Measurements from ENCODE around the gene FGD2. TPM values are rescaled to one million over a fixed set of nuclear protein-coding genes. Genes with fewer than 3 reads are reported as not detected.

Gene FGD2
- total and polyA plus RNA-seq, 9 of the 15 experiments (the other 6 are each of a cell fraction or from before 2014, with no cell fraction given), result 0.09 TPM; not detected in 8

DNA sequence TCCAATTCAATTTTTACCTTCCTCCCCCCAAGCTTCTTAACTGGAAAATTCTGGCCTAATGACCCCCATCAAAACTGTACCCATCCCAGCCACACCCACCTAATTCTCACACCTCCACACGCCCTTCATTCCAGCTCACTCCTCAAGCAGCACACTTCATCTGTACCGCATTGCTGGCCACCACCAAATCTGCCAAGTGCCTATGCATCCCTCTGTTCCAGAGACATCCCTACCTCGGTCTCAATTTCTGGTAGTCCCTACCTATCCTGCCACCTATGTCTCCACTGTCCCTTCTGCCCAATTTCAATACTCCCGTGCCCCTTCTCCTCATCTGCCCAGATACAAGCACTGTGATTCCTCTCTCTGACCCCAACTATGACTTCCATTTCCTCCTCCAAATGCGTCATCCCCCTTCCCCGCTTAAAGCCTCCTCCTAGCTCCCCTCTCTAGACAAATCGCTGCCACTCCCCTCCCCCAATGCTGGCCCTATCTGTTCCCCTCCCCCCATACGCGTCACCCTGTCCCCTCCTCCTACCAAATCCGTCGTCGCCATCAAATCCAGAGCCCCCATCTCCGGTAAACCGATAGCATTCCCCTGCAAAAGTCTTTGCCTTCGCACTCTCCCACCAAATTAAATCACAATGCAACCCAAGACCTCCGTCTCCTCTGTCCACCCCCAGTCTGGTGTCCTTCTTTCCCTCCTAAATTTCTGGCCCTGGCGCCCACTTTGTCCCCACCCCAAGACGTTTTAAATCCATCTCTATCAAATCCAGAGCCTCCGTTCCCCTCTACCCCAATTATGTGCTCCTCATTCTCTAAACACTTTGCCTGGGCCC, 20.7 kb upstream of the FGD2 start (continued):
- TF ChIP-seq, protein P1, sequence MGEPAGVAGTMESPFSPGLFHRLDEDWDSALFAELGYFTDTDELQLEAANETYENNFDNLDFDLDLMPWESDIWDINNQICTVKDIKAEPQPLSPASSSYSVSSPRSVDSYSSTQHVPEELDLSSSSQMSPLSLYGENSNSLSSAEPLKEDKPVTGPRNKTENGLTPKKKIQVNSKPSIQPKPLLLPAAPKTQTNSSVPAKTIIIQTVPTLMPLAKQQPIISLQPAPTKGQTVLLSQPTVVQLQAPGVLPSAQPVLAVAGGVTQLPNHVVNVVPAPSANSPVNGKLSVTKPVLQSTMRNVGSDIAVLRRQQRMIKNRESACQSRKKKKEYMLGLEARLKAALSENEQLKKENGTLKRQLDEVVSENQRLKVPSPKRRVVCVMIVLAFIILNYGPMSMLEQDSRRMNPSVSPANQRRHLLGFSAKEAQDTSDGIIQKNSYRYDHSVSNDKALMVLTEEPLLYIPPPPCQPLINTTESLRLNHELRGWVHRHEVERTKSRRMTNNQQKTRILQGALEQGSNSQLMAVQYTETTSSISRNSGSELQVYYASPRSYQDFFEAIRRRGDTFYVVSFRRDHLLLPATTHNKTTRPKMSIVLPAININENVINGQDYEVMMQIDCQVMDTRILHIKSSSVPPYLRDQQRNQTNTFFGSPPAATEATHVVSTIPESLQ (CRISPR knock-in tag; IDR thresholded peaks at IDR 0.05), result no peak
- TF ChIP-seq C11orf30 (IDR thresholded peaks at IDR 0.05; ENCODE audit: low read depth) (no peak), MAFF (IDR thresholded peaks at IDR 0.05; ENCODE audit: low read length) (no peak), MEIS2 (IDR thresholded peaks at IDR 0.05; ENCODE audit: partially characterized antibody) (peak; percentile 26), HMGN3 (IDR thresholded peaks at IDR 0.05; ENCODE audit: borderline replicate concordance, extremely low read depth, insufficient read length, low read depth, low read length) (no peak), NUFIP1 (IDR thresholded peaks at IDR 0.05; ENCODE audit: partially characterized antibody) (no peak), HNRNPK (IDR thresholded peaks at IDR 0.05; ENCODE audit: low read depth, low read length, poor library complexity, severe bottlenecking) (no peak), NCOR1 (IDR thresholded peaks at IDR 0.05) (peak; percentile 39; the same call in 1 of the 2 replicates), RBM34 (IDR thresholded peaks at IDR 0.05; ENCODE audit: borderline replicate concordance, insufficient read depth, low read length) (no peak), POLR3A (IDR thresholded peaks at IDR 0.05; ENCODE audit: borderline replicate concordance, extremely low read depth, insufficient read depth, insufficient read length) (no peak), NFXL1 (CRISPR knock-in tag; IDR thresholded peaks at IDR 0.05) (no peak), SMARCA5 (IDR thresholded peaks at IDR 0.05) (no peak; the same call in 1 of the 2 replicates), STAG1 (CRISPR knock-in tag; IDR thresholded peaks at IDR 0.05; ENCODE audit: borderline replicate concordance) (no peak), SETDB1 (IDR thresholded peaks at IDR 0.05; ENCODE audit: low read length) (no peak), FOXJ3 (CRISPR knock-in tag; IDR thresholded peaks at IDR 0.05) (no peak)
- TF ChIP-seq, protein P2, sequence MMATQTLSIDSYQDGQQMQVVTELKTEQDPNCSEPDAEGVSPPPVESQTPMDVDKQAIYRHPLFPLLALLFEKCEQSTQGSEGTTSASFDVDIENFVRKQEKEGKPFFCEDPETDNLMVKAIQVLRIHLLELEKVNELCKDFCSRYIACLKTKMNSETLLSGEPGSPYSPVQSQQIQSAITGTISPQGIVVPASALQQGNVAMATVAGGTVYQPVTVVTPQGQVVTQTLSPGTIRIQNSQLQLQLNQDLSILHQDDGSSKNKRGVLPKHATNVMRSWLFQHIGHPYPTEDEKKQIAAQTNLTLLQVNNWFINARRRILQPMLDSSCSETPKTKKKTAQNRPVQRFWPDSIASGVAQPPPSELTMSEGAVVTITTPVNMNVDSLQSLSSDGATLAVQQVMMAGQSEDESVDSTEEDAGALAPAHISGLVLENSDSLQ (IDR thresholded peaks at IDR 0.05), result no peak; the same call in 1 of the 2 replicates
- TF ChIP-seq, protein P3, sequence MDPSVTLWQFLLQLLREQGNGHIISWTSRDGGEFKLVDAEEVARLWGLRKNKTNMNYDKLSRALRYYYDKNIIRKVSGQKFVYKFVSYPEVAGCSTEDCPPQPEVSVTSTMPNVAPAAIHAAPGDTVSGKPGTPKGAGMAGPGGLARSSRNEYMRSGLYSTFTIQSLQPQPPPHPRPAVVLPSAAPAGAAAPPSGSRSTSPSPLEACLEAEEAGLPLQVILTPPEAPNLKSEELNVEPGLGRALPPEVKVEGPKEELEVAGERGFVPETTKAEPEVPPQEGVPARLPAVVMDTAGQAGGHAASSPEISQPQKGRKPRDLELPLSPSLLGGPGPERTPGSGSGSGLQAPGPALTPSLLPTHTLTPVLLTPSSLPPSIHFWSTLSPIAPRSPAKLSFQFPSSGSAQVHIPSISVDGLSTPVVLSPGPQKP (CRISPR knock-in tag; IDR thresholded peaks at IDR 0.05), result no peak
- TF ChIP-seq, protein P4, sequence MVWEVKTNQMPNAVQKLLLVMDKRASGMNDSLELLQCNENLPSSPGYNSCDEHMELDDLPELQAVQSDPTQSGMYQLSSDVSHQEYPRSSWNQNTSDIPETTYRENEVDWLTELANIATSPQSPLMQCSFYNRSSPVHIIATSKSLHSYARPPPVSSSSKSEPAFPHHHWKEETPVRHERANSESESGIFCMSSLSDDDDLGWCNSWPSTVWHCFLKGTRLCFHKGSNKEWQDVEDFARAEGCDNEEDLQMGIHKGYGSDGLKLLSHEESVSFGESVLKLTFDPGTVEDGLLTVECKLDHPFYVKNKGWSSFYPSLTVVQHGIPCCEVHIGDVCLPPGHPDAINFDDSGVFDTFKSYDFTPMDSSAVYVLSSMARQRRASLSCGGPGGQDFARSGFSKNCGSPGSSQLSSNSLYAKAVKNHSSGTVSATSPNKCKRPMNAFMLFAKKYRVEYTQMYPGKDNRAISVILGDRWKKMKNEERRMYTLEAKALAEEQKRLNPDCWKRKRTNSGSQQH (CRISPR knock-in tag; IDR thresholded peaks at IDR 0.05), result no peak
- TF ChIP-seq, protein P5, sequence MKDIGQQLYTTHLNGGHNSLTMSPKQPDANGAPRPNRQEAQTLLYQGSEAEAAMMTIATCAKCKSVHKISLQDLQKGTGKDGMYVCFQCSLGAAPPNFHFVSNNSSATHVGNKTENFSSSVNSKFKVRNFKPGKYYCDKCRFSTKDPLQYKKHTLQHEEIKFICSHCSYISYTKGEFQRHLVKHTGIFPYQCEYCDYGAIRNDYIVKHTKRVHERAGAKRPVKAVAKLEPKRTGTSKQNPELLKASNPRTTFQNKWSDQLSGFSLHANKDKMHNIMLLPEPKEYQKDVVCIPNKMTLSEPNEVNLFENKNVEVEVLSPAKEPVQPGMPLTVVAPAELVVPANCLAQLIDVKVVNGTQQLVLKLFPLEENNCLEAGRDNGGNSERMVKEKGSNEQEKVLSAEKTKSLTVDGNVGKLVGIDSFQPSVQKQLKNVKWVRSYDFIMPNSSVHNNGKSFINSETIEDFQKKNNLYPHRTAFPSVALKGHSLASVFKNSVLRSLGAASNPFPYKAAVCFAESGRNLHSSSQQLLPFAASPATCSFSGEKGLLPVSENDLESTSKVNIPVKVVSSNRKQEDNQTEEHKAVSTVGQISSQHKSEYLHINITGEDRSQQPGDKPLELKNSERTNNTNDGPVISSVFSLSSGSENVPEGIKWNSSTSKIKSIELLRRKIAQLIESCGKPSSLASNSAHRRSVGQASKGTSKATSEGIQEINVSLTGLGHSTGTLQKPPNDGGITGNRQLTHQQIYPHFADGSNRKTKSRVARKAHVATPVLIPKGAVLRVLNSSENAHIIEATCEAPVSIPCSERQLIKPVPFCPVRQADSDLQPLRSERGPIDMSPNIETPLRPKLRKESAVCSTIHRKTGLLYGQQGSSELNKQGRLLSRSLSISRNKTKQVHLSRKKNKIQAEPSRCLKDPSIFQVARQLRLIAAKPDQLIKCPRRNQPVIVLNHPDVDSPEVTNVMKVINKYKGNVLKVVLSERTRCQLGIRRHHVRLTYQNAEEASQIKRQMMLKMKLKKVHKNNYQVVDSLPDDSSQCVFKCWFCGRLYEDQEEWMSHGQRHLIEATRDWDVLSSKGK (CRISPR knock-in tag; IDR thresholded peaks at IDR 0.05), result no peak
